ENCODE results near the gene LPGAT1. TPM values are rescaled to one million over a fixed set of nuclear protein-coding genes. Genes with fewer than 3 reads are reported as not detected.

LPGAT1 gene
- total and polyA plus RNA-seq, 2 of the 13 experiments (the other 11 are each of a cell fraction or from before 2014, with no cell fraction given) = 12.1 to 48.3 TPM

DNA sequence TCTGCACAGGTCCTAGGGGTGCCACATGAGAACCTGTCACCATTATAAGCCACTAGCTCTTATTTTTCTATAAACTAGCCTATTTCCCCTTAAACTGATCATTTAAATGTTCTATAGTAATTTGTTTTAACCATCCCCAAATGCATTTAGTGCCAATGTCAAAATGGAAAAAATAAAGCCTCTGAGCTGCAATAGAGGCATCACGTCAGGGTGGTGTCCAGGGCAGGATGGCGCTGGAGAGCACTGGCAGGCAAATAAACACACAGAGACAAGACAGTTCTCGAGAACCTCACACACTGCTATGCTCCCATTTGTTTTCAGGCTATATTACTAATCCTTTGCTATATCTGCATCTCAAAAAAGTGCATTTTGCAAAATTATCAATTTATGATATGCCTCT, 81.8 kb downstream of the LPGAT1 start (continued):
- TF ChIP-seq MIER2 (CRISPR knock-in tag; IDR thresholded peaks at IDR 0.05) (no peak), SMAD1 (CRISPR knock-in tag; IDR thresholded peaks at IDR 0.05; ENCODE audit: borderline replicate concordance, low read depth) (no peak), SIN3A (IDR thresholded peaks at IDR 0.05; ENCODE audit: borderline replicate concordance, low read depth, low read length) (no peak), HNRNPH1 (optimal IDR thresholded peaks at IDR 0.05; ENCODE audit: low read depth, low read length) (no peak), ZNF720 (CRISPR knock-in tag; IDR thresholded peaks at IDR 0.05) (no peak), ARNT (IDR thresholded peaks at IDR 0.05) (no peak)
- TF ChIP-seq, protein P1, sequence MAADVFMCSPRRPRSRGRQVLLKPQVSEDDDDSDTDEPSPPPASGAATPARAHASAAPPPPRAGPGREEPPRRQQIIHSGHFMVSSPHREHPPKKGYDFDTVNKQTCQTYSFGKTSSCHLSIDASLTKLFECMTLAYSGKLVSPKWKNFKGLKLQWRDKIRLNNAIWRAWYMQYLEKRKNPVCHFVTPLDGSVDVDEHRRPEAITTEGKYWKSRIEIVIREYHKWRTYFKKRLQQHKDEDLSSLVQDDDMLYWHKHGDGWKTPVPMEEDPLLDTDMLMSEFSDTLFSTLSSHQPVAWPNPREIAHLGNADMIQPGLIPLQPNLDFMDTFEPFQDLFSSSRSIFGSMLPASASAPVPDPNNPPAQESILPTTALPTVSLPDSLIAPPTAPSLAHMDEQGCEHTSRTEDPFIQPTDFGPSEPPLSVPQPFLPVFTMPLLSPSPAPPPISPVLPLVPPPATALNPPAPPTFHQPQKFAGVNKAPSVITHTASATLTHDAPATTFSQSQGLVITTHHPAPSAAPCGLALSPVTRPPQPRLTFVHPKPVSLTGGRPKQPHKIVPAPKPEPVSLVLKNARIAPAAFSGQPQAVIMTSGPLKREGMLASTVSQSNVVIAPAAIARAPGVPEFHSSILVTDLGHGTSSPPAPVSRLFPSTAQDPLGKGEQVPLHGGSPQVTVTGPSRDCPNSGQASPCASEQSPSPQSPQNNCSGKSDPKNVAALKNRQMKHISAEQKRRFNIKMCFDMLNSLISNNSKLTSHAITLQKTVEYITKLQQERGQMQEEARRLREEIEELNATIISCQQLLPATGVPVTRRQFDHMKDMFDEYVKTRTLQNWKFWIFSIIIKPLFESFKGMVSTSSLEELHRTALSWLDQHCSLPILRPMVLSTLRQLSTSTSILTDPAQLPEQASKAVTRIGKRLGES (CRISPR knock-in tag; IDR thresholded peaks at IDR 0.05; ENCODE audit: borderline replicate concordance) = no peak

DNA sequence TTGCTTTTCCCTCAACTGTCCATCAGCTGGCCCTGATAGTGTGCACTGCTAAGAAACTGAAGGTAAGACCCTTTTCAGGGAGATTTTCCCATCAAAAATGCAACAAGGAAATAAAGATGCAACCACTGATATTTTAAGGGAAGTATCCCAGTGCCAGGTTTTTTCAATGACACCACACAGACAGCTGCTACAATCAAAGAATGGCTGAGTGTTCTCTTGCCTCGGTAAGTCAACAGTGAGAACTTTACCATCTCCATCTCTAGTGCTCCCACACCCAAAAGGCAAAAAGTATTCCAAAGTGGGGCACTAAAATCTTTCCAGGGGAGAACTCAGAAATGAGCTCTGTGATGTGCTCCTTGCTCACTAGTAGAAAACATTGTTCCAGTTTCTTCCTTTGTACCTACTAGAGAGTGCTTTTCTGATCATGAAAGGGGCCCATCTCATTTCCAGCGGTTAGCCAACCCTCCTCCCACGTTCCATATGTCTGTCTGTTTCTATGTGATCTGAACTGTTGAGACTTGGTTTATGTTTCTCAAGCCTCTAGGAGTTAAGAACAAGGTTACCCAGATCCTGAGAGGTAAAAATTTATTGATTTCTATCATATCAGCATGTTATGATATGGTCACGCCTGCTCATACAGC, 87.6 kb downstream of the LPGAT1 start:
- TF ChIP-seq, protein P2, sequence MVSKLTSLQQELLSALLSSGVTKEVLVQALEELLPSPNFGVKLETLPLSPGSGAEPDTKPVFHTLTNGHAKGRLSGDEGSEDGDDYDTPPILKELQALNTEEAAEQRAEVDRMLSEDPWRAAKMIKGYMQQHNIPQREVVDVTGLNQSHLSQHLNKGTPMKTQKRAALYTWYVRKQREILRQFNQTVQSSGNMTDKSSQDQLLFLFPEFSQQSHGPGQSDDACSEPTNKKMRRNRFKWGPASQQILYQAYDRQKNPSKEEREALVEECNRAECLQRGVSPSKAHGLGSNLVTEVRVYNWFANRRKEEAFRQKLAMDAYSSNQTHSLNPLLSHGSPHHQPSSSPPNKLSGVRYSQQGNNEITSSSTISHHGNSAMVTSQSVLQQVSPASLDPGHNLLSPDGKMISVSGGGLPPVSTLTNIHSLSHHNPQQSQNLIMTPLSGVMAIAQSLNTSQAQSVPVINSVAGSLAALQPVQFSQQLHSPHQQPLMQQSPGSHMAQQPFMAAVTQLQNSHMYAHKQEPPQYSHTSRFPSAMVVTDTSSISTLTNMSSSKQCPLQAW (CRISPR knock-in tag; IDR thresholded peaks at IDR 0.05) = no peak
- no peak for TF ChIP-seq SATB2 (CRISPR knock-in tag; IDR thresholded peaks at IDR 0.05)
- TF ChIP-seq ZBTB20 (CRISPR knock-in tag; IDR thresholded peaks at IDR 0.05; ENCODE audit: borderline replicate concordance, low read depth) = no peak
- TF ChIP-seq, protein P3, sequence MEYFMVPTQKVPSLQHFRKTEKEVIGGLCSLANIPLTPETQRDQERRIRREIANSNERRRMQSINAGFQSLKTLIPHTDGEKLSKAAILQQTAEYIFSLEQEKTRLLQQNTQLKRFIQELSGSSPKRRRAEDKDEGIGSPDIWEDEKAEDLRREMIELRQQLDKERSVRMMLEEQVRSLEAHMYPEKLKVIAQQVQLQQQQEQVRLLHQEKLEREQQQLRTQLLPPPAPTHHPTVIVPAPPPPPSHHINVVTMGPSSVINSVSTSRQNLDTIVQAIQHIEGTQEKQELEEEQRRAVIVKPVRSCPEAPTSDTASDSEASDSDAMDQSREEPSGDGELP (IDR thresholded peaks at IDR 0.05; ENCODE audit: borderline replicate concordance, low read depth) = no peak
- TF ChIP-seq, protein P4, sequence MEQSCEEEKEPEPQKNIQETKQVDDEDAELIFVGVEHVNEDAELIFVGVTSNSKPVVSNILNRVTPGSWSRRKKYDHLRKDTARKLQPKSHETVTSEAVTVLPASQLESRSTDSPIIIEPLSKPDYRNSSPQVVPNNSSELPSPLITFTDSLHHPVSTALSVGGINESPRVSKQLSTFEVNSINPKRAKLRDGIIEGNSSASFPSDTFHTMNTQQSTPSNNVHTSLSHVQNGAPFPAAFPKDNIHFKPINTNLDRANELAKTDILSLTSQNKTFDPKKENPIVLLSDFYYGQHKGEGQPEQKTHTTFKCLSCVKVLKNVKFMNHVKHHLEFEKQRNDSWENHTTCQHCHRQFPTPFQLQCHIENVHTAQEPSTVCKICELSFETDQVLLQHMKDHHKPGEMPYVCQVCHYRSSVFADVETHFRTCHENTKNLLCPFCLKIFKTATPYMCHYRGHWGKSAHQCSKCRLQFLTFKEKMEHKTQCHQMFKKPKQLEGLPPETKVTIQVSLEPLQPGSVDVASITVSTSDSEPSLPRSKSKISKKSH (CRISPR knock-in tag; IDR thresholded peaks at IDR 0.05; ENCODE audit: borderline replicate concordance) = no peak
- Histone ChIP-seq H3K4me2 (ENCODE audit: low read depth, low read length) (no peak overlapping the region), H3K27me3 (ENCODE audit: control insufficient read depth in 1 of 2, insufficient read depth in 2 of 2, low read length in 2 of 2) (peaks cover 0 to 3% of the 10 kb centered on the region in 2 experiments; a peak in 1 of 5 replicates), H3K9ac (ENCODE audit: insufficient read depth, low read depth, low read length) (no peak overlapping the region), H3K9me3 (ENCODE audit: low read length) (no peaks in the 10 kb centered on the region), H2AFZ (ENCODE audit: low read length) (no peak overlapping the region), H3K4me3 (replicated peaks in 1 of 3; ENCODE audit: insufficient read depth in 1 of 3, low read depth in 2 of 3, low read length in 3 of 3) (no peak overlapping the region), H3K4me1 (ENCODE audit: insufficient read depth, low read length) (peaks cover 8% of the 10 kb centered on the region; the same call in 1 of the 2 replicates), H3K27ac (ENCODE audit: extremely low read length, insufficient read depth, low read length) (no peak overlapping the region), H3K36me3 (replicated peaks in 1 of 2; ENCODE audit: control insufficient read depth in 1 of 2, insufficient read depth in 2 of 2, low read length in 2 of 2) (no peaks in the 10 kb centered on the region; a peak in 1 of 5 replicates), H3K79me2 (ENCODE audit: insufficient read depth, low read length) (no peaks in the 10 kb centered on the region), H4K20me1 (ENCODE audit: insufficient read depth, low read length) (no peaks in the 10 kb centered on the region)
- intact Hi-C loops (cut with micrococcal nuclease; ENCODE audit: unreplicated experiment) (no loop called here), in situ Hi-C loops (cut with HindIII; ENCODE audit: extremely low pct_ligation_motif_present, low pct_unique_long_range_greater_than_20kb) (no loop called here)
- no peak for ATAC-seq
- 77% methylated on average over 4 of the region's 4 CpGs for WGBS (ENCODE audit: low lambda C conversion rate)
- POLR2A ChIA-PET = no interaction called here
- no TSS peak for BruUV-seq (replicated peaks)
- CTCF ChIA-PET (ENCODE audit: low intra/inter-chr PET ratio, low total read pairs) = no interaction called here
- FAIRE-seq = no peak
- DNase-seq (ENCODE audit: low spot score) = no peak

Data from HepG2 (cell line).